IMR-90 (cell line): ENCODE measurements around the gene RHOBTB1. TPM values are rescaled to one million over a fixed set of nuclear protein-coding genes. Genes with fewer than 3 reads are reported as not detected.
"Not testable (repeated sequence)": the region's sequence is repeated elsewhere in the genome, so short reads cannot be mapped to it uniquely, and the experiment has no call there.

Experiments used
- ATAC-seq: fragments of 200-7000 bp; cut with Tn5 transposase; 2 replicates; pipeline ENCODE4 v1.9.1; 2020; ENCODE audit warnings: low read depth, mild to moderate bottlenecking, moderate library complexity
- BruUV-seq: library from RNA; stranded (reverse); fragments of 400-500 nt; replicated peaks from 2 replicates; lab custom pipeline; 2021; lab: Mats Ljungman, UMichigan
- CTCF ChIA-PET: fragments of 300-600 bp; formaldehyde crosslinking; extraction: SDS; loops from one replicate; lab custom pipeline; 2021; ENCODE audit warnings: antibody characterized with exemption; lab: Yijun Ruan, JAX
- POLR2A ChIA-PET: fragments of 300-600 bp; sonication (Branson Sonifier 250); formaldehyde crosslinking; loops from one replicate; lab custom pipeline; 2022; ENCODE audit warnings: antibody characterized with exemption; ENCODE audit not compliant: unreplicated experiment; lab: Charles Lee
- DNase-seq: peaks from one replicate; pipeline ENCODE4 v3.0.0; 2013
- H2AFZ ChIP-seq: replicated peaks from 2 replicates; pipeline ENCODE3; 2013; ENCODE audit warnings: low read length, mild to moderate bottlenecking; ENCODE audit not compliant: poor library complexity
- H2AK5ac ChIP-seq: 2 replicates; pipeline ENCODE4 v1.6.1; 2013; ENCODE audit warnings: low read depth, low read length, inconsistent platforms
- H2AK9ac ChIP-seq: replicated peaks from 2 replicates; pipeline ENCODE3; 2013; ENCODE audit warnings: mild to moderate bottlenecking, low read depth, low read length, moderate library complexity; ENCODE audit not compliant: poor library complexity
- H2BK120ac ChIP-seq: 2 replicates; pipeline ENCODE4 v1.6.1; 2013; ENCODE audit warnings: low read depth, low read length, inconsistent platforms
- H2BK15ac ChIP-seq: 3 replicates; pipeline ENCODE4 v1.6.1; 2013; ENCODE audit warnings: low read depth, low read length, inconsistent platforms
- H2BK20ac ChIP-seq: 2 replicates; pipeline ENCODE4 v1.6.1; 2013; ENCODE audit warnings: low read depth, mild to moderate bottlenecking, inconsistent platforms, low read length, moderate library complexity
- H2BK5ac ChIP-seq: 2 replicates; pipeline ENCODE4 v1.6.1; 2013; ENCODE audit warnings: mild to moderate bottlenecking, low read depth, low read length, inconsistent platforms; ENCODE audit not compliant: poor library complexity, severe bottlenecking
- H3K14ac ChIP-seq: replicated peaks from 2 replicates; pipeline ENCODE4 v1.6.1; 2013; ENCODE audit warnings: low read depth, low read length, inconsistent platforms
- H3K18ac ChIP-seq: 2 replicates; pipeline ENCODE4 v1.6.1; 2013; ENCODE audit warnings: low read depth, low read length, control low read depth
- H3K23ac ChIP-seq: 2 replicates; pipeline ENCODE4 v1.6.1; 2013; ENCODE audit warnings: low read depth, low read length, inconsistent platforms
- H3K27ac ChIP-seq: 2 replicates; pipeline ENCODE4 v1.5.1; 2013; ENCODE audit warnings: mild to moderate bottlenecking, control low read depth, low read length; ENCODE audit not compliant: insufficient read depth
- H3K27me3 ChIP-seq: 2 replicates; pipeline ENCODE4 v1.6.1; 2013; ENCODE audit warnings: low read length; ENCODE audit not compliant: control insufficient read depth, insufficient read depth
- H3K36me3 ChIP-seq: 2 replicates; pipeline ENCODE4 v1.6.1; 2013; ENCODE audit warnings: low read length, mixed read lengths; ENCODE audit not compliant: control insufficient read depth, insufficient read depth
- H3K4ac ChIP-seq: 2 replicates; pipeline ENCODE4 v1.6.1; 2013; ENCODE audit warnings: low read depth, low read length, inconsistent platforms
- H3K4me1 ChIP-seq: 2 replicates; pipeline ENCODE4 v1.6.1; 2013; ENCODE audit warnings: low read length, mixed read lengths; ENCODE audit not compliant: control insufficient read depth, insufficient read depth
- H3K4me2 ChIP-seq: 2 replicates; pipeline ENCODE4 v1.6.1; 2013; ENCODE audit warnings: low read depth, mild to moderate bottlenecking, control low read depth, low read length, moderate library complexity
- H3K4me3 ChIP-seq: 2 replicates; pipeline ENCODE4 v1.5.1; 2013; ENCODE audit warnings: low read depth, mild to moderate bottlenecking, control low read depth, low read length, moderate library complexity; ENCODE audit not compliant: insufficient read depth
- H3K56ac ChIP-seq: 2 replicates; pipeline ENCODE4 v1.6.1; 2013; ENCODE audit warnings: low read length, inconsistent platforms; ENCODE audit not compliant: insufficient read depth; ENCODE audit errors: extremely low read depth
- H3K79me1 ChIP-seq, 2 experiments: 2 replicates each; pipeline ENCODE4 v1.6.1; 2013; ENCODE audit warnings: low read length in 2 of 2, inconsistent platforms in 1 of 2, low read depth in 1 of 2
- H3K9ac ChIP-seq: 2 replicates; pipeline ENCODE4 v1.6.1; 2013; ENCODE audit warnings: low read depth, low read length, control low read depth
- H3K9me1 ChIP-seq: 2 replicates; pipeline ENCODE4 v1.6.1; 2013; ENCODE audit warnings: low read length, inconsistent platforms; ENCODE audit not compliant: insufficient read depth
- H3K9me3 ChIP-seq: 2 replicates; pipeline ENCODE4 v1.6.1; 2013; ENCODE audit warnings: low read length; ENCODE audit not compliant: control insufficient read depth, insufficient read depth
- H4K20me1 ChIP-seq: 2 replicates; pipeline ENCODE4 v1.6.1; 2013; ENCODE audit warnings: low read length, inconsistent platforms; ENCODE audit not compliant: insufficient read depth
- H4K5ac ChIP-seq: 2 replicates; pipeline ENCODE4 v1.6.1; 2013; ENCODE audit warnings: mild to moderate bottlenecking, low read depth, low read length, control low read depth
- H4K8ac ChIP-seq, 2 experiments: 2 replicates each; pipeline ENCODE4 v1.6.1; 2013; ENCODE audit warnings: low read depth in 2 of 2, low read length in 2 of 2, control low read depth in 1 of 2, inconsistent platforms in 1 of 2
- H4K91ac ChIP-seq: 2 replicates; pipeline ENCODE4 v1.6.1; 2013; ENCODE audit warnings: low read depth, low read length, inconsistent platforms; ENCODE audit not compliant: insufficient read depth
- whole genome bisulfite sequencing, 2 experiments: methylation state at CpG; one replicate each; pipeline versions ENCODE4 v1.1.5 to v1.1.7; 2013; ENCODE audit warnings: missing lambda C conversion rate in 2 of 2; ENCODE audit not compliant: insufficient read length in 1 of 2; ENCODE audit errors: extremely low coverage in 2 of 2; 5-methylcytosine and 5-hydroxymethylcytosine counted together
- dilution Hi-C: fragments of 300-500 bp; cut with HindIII; formaldehyde crosslinking; loops from one replicate; pipeline ENCODE4 v1.14.3; 2018; ENCODE audit warnings: low sequenced_read_pairs; ENCODE audit not compliant: unreplicated experiment
- in situ Hi-C: fragments of 300-500 bp; cut with MboI; formaldehyde crosslinking; loops from 3 replicates; pipeline ENCODE4 v1.14.3; 2019; ENCODE audit warnings: low sequenced_read_pairs, inconsistent platforms, mixed read lengths
- intact Hi-C: fragments of 100-400 bp; cut with micrococcal nuclease; formaldehyde crosslinking; loops from 2 replicates; pipeline ENCODE4 v1.10.0; 2022
- polyA plus RNA-seq, 3 experiments: library from polyadenylated mRNA; depleted of rRNA; stranded (reverse); fragments of >200 nt; gene quantifications; 2 replicates each; pipeline ENCODE4 v1.2.3, GENCODE V29; 2012; ENCODE audit warnings: low replicate concordance in 1 of 3
- total RNA-seq: library from RNA; depleted of rRNA; stranded (reverse); fragments of >200 nt; gene quantifications from 2 replicates; pipeline ENCODE4 v1.2.3, GENCODE V29; 2012

RHOBTB1 gene
- total and polyA plus RNA-seq, 2 of the 4 experiments (the other 2 are of a cell fraction): 8.9 to 15.2 TPM

- ATAC-seq, H2BK120ac ChIP-seq, BruUV-seq, DNase-seq, H2AFZ ChIP-seq, H4K5ac ChIP-seq, H2BK5ac ChIP-seq, H3K36me3 ChIP-seq, H3K9me3 ChIP-seq, H3K9me1 ChIP-seq, H4K8ac ChIP-seq, in situ Hi-C loops, H3K27ac ChIP-seq, H2BK15ac ChIP-seq, H3K4ac ChIP-seq, H3K79me1 ChIP-seq, CTCF ChIA-PET, H3K27me3 ChIP-seq, H4K91ac ChIP-seq, intact Hi-C loops, H3K4me2 ChIP-seq, H3K18ac ChIP-seq, H3K56ac ChIP-seq, H2AK9ac ChIP-seq, H3K4me3 ChIP-seq, H2BK20ac ChIP-seq, H3K14ac ChIP-seq, H3K4me1 ChIP-seq, H2AK5ac ChIP-seq, H3K23ac ChIP-seq, dilution Hi-C loops, H4K20me1 ChIP-seq, H3K9ac ChIP-seq: not testable (repeated sequence)
- no CpG with 5 or more reads among the region's 2 CpGs for WGBS, 2 experiments
- POLR2A ChIA-PET: interaction anchor here (0.6 kb wide), 1 partner anchor 29 kb away, joined by 5 read pairs; no protein-coding TSS in a partner anchor
Measured at GRCh38 chr10:60972181-60972580, 28.2 kb upstream of the RHOBTB1 start.
